MM.1S (cell line): ENCODE measurements around the gene OR12D3.

Source experiments
- DNase-seq: peaks from one replicate; pipeline ENCODE4 v3.0.0-alpha.2; 2015
- H2AFZ ChIP-seq: fragments of 300-600 bp; sonication (generic); 2 replicates; pipeline ENCODE4 v1.6.0; 2016; ENCODE audit warnings: antibody characterized with exemption, low read length
- H3F3A ChIP-seq: fragments of 300-600 bp; sonication (generic); 2 replicates; pipeline ENCODE4 v1.6.1; 2016; ENCODE audit warnings: mild to moderate bottlenecking, antibody characterized with exemption, low read length, moderate library complexity, mixed read lengths; ENCODE audit not compliant: insufficient read depth
- H3K27ac ChIP-seq: fragments of 300-600 bp; sonication (generic); 2 replicates; pipeline ENCODE4 v1.5.1; 2016; ENCODE audit warnings: mild to moderate bottlenecking, low read length
- H3K27me3 ChIP-seq: fragments of 300-600 bp; sonication (generic); replicated peaks from 2 replicates; pipeline ENCODE4 v1.6.0; 2016; ENCODE audit warnings: low read length; ENCODE audit not compliant: insufficient read depth
- H3K36me3 ChIP-seq: fragments of 300-600 bp; sonication (generic); replicated peaks from 2 replicates; pipeline ENCODE4 v1.6.1; 2016; ENCODE audit warnings: mild to moderate bottlenecking, low read length, mixed read lengths; ENCODE audit not compliant: insufficient read depth
- H3K4me1 ChIP-seq: fragments of 300-600 bp; sonication (generic); 2 replicates; pipeline ENCODE4 v1.6.1; 2016; ENCODE audit warnings: low read length, mixed read lengths
- H3K4me2 ChIP-seq: fragments of 300-600 bp; sonication (generic); 2 replicates; pipeline ENCODE4 v1.6.0; 2016; ENCODE audit warnings: low read depth, low read length
- H3K4me3 ChIP-seq: fragments of 300-600 bp; sonication (generic); 2 replicates; pipeline ENCODE4 v1.5.1; 2016; ENCODE audit warnings: low read length, mixed read lengths
- H3K79me2 ChIP-seq: fragments of 300-600 bp; sonication (generic); 2 replicates; pipeline ENCODE4 v1.6.1; 2016; ENCODE audit warnings: mixed run types, low read length, mixed read lengths
- H3K9ac ChIP-seq: fragments of 300-600 bp; sonication (generic); 2 replicates; pipeline ENCODE4 v1.6.1; 2016; ENCODE audit warnings: low read length, mixed read lengths
- H3K9me2 ChIP-seq: fragments of 300-600 bp; sonication (generic); replicated peaks from 2 replicates; pipeline ENCODE4 v1.6.1; 2016; ENCODE audit warnings: mild to moderate bottlenecking, low read length, mixed read lengths; ENCODE audit not compliant: insufficient read depth
- H3K9me3 ChIP-seq: fragments of 300-600 bp; sonication (generic); replicated peaks from 2 replicates; pipeline ENCODE4 v1.6.1; 2016; ENCODE audit warnings: mild to moderate bottlenecking, low read length, mixed read lengths; ENCODE audit not compliant: insufficient read depth
- H4K20me1 ChIP-seq: fragments of 300-600 bp; sonication (generic); 2 replicates; pipeline ENCODE4 v1.6.1; 2016; ENCODE audit warnings: mild to moderate bottlenecking, low read length, moderate library complexity, mixed read lengths; ENCODE audit not compliant: insufficient read depth
- CTCF ChIP-seq: fragments of 300-600 bp; sonication (generic); IDR thresholded peaks from 2 replicates; pipeline ENCODE4 v1.5.1; 2016; ENCODE audit warnings: antibody characterized with exemption, low read length, mixed read lengths
- EZH2 ChIP-seq: fragments of 300-600 bp; sonication (generic); optimal IDR thresholded peaks from 2 replicates; pipeline ENCODE3; 2017; ENCODE audit warnings: low read depth, mild to moderate bottlenecking, antibody characterized with exemption, low read length, mixed read lengths
- EZH2phosphoT487 ChIP-seq: fragments of 300-600 bp; sonication (generic); IDR thresholded peaks from 2 replicates; pipeline ENCODE4 v1.6.1; 2018; ENCODE audit warnings: antibody characterized with exemption, low read length

The OR12D3 gene

GRCh38 chr6:29345380-29345779, 29.7 kb downstream of the OR12D3 start:
- Histone ChIP-seq H3F3A (no peaks in the 10 kb centered on the region), H2AFZ (no peak overlapping the region), H3K79me2 (no peaks in the 10 kb centered on the region), H3K4me1 (no peaks in the 10 kb centered on the region), H3K27ac (no peak overlapping the region), H3K36me3 (no peaks in the 10 kb centered on the region), H3K9ac (no peak overlapping the region), H3K9me3 (no peaks in the 10 kb centered on the region), H4K20me1 (no peaks in the 10 kb centered on the region), H3K9me2 (no peaks in the 10 kb centered on the region), H3K27me3 (no peaks in the 10 kb centered on the region), H3K4me2 (no peak overlapping the region), H3K4me3 (no peak overlapping the region)
- DNase-seq = no peak
- TF ChIP-seq EZH2phosphoT487 (no peak), EZH2 (no peak), CTCF (no peak)

- H3K9me3 ChIP-seq = no peaks in the 10 kb centered on the region
- no peaks in the 10 kb centered on the region for H3K27me3 ChIP-seq
- no peaks in the 10 kb centered on the region for H4K20me1 ChIP-seq
- no peaks in the 10 kb centered on the region for H3K36me3 ChIP-seq
- no peak overlapping the region for H3K4me3 ChIP-seq
- no peak overlapping the region for H3K9ac ChIP-seq
- TF ChIP-seq EZH2phosphoT487 (no peak), EZH2 (no peak), CTCF (no peak)
- no peaks in the 10 kb centered on the region for H3F3A ChIP-seq
- DNase-seq = no peak
- H3K4me2 ChIP-seq = no peak overlapping the region
- H3K27ac ChIP-seq = no peak overlapping the region
- H2AFZ ChIP-seq = no peak overlapping the region
- H3K4me1 ChIP-seq = no peaks in the 10 kb centered on the region
- H3K9me2 ChIP-seq = no peaks in the 10 kb centered on the region
- no peaks in the 10 kb centered on the region for H3K79me2 ChIP-seq
Measured at GRCh38 chr6:29336269-29336668, 38.8 kb downstream of the OR12D3 start.

- Histone ChIP-seq H3K36me3 (no peaks in the 10 kb centered on the region), H3K27me3 (no peaks in the 10 kb centered on the region), H3K4me2 (no peak overlapping the region), H4K20me1 (no peaks in the 10 kb centered on the region), H3K4me3 (no peak overlapping the region), H2AFZ (no peak overlapping the region), H3K4me1 (no peaks in the 10 kb centered on the region), H3K27ac (no peak overlapping the region), H3K79me2 (no peaks in the 10 kb centered on the region), H3K9ac (no peak overlapping the region), H3K9me2 (no peaks in the 10 kb centered on the region), H3F3A (no peaks in the 10 kb centered on the region), H3K9me3 (no peaks in the 10 kb centered on the region)
- no peak for DNase-seq
- TF ChIP-seq EZH2 = no peak
- TF ChIP-seq CTCF = no peak
- TF ChIP-seq EZH2phosphoT487 = no peak
Measured at GRCh38 chr6:29332676-29333075, 42.4 kb downstream of the OR12D3 start.
